ENCODE data around the gene EXOC6. TPM values are rescaled to one million over a fixed set of nuclear protein-coding genes. Genes with fewer than 3 reads are reported as not detected.

EXOC6 gene
- total and polyA plus RNA-seq, 2 of the 13 experiments (the other 11 are each of a cell fraction or from before 2014, with no cell fraction given): 22.2 to 29.2 TPM

- TF ChIP-seq ATF4 (CRISPR knock-in tag; IDR thresholded peaks at IDR 0.05) (0 out of 4 replicates have a peak, but pooled peaks of 1 of the 2 experiments have one; percentile 51), SKI (IDR thresholded peaks at IDR 0.05; ENCODE audit: partially characterized antibody) (peak; percentile 92), MIXL1 (CRISPR knock-in tag; IDR thresholded peaks at IDR 0.05) (peak; percentile 49; the same call in 1 of the 2 replicates), MAX (IDR thresholded peaks at IDR 0.05) (peak; percentile 50), PATZ1 (CRISPR knock-in tag; IDR thresholded peaks at IDR 0.05) (peak; percentile 36; the same call in 1 of the 2 replicates), FOXK2 (IDR thresholded peaks at IDR 0.05) (peak; percentile 75), PITX1 (CRISPR knock-in tag; IDR thresholded peaks at IDR 0.05) (peak; percentile 33; the same call in 1 of the 2 replicates), SNAPC2 (CRISPR knock-in tag; IDR thresholded peaks at IDR 0.05) (0 out of 2 replicates have a peak, but pooled peaks have one; percentile 48), ZBTB20 (CRISPR knock-in tag; IDR thresholded peaks at IDR 0.05; ENCODE audit: borderline replicate concordance, low read depth) (peak; percentile 81; the same call in 1 of the 2 replicates), SP2 (CRISPR knock-in tag; IDR thresholded peaks at IDR 0.05) (no peak), ZNF629 (CRISPR knock-in tag; conservative IDR thresholded peaks at IDR 0.05) (no peak), ERF (CRISPR knock-in tag; IDR thresholded peaks at IDR 0.05) (peak; percentile 70), ZGPAT (CRISPR knock-in tag; IDR thresholded peaks at IDR 0.05) (peak; percentile 75), FOXP1 (IDR thresholded peaks at IDR 0.05) (no peak), FOXP1 (CRISPR knock-in tag; IDR thresholded peaks at IDR 0.05) (peak; percentile 90), PBX2 (CRISPR knock-in tag; IDR thresholded peaks at IDR 0.05) (peak; percentile 40; the same call in 1 of the 2 replicates), THAP11 (CRISPR knock-in tag; IDR thresholded peaks at IDR 0.05) (peak; percentile 72), KAT8 (CRISPR knock-in tag; IDR thresholded peaks at IDR 0.05) (no peak), NFKBIZ (CRISPR knock-in tag; IDR thresholded peaks at IDR 0.05) (no peak), ZNF3 (CRISPR knock-in tag; IDR thresholded peaks at IDR 0.05) (0 out of 2 replicates have a peak, but pooled peaks have one; percentile 56), TBX3 (IDR thresholded peaks at IDR 0.05; ENCODE audit: borderline replicate concordance) (peak; percentile 49; the same call in 1 of the 2 replicates), ZNF800 (CRISPR knock-in tag; IDR thresholded peaks at IDR 0.05) (no peak), ZMYM4 (CRISPR knock-in tag; IDR thresholded peaks at IDR 0.05) (peak; percentile 72; the same call in 1 of the 2 replicates)
Observed at GRCh38 chr10:92891885-92892690, 43.8 kb downstream of the EXOC6 start (continued).
